ENCODE data around the gene SERINC2. TPM values are rescaled to one million over a fixed set of nuclear protein-coding genes. Genes with fewer than 3 reads are reported as not detected.

SERINC2 gene
- total and polyA plus RNA-seq, 2 of the 8 experiments (the other 6 are each of a cell fraction or from before 2014, with no cell fraction given) = 31.4 to 60.0 TPM

DNA sequence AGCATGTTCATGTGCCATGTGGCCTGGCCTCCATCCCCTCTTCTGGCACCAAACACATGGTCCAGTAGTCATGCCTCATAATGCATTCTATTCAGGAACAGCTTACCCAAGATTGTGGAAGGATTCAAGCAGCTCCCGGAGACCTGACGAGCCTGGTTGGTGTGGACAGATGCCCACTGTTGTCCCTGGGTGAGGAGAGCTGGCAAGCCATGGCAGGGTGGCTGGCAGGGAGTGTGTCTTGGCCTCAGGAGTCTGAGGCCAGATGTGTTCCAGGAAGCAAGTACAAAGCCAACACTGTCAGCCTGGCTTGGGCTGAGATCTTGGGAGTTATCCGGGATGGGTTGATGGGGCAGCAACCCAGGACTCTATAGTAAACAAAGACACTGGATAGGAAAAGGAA is 32.8 kb upstream of the SERINC2 start:
- Histone ChIP-seq H3K9ac (replicated peaks in 1 of 4; ENCODE audit: extremely low read depth in 1 of 4, low read depth in 3 of 4, low read length in 3 of 4) (no peak overlapping the region), H4K5ac (ENCODE audit: insufficient read length, low read depth, low read length) (no peak overlapping the region), H3K18ac (ENCODE audit: extremely low read depth, low read length) (no peak overlapping the region), H2BK120ac (replicated peaks; ENCODE audit: low read depth, low read length) (no peak overlapping the region), H3K23ac (ENCODE audit: insufficient read length) (no peak overlapping the region), H3K4me1 (replicated peaks in 1 of 4; ENCODE audit: control insufficient read depth in 3 of 4, insufficient read depth in 4 of 4, low read length in 3 of 4) (peaks cover 3 to 8% (median 4%) of the 10 kb centered on the region in 4 experiments; a peak in 5 of 7 replicates), H4K20me1 (replicated peaks in 1 of 2; ENCODE audit: control insufficient read depth in 1 of 2, insufficient read depth in 2 of 2, low read length in 2 of 2) (no peaks in the 10 kb centered on the region), H3K4me2 (ENCODE audit: insufficient read depth in 1 of 2, low read depth in 2 of 2, low read length in 2 of 2) (no peak overlapping the region), H4K8ac (ENCODE audit: extremely low read depth, insufficient read depth, low read length) (no peak overlapping the region), H2BK20ac (ENCODE audit: low read length) (peak overlapping the region; percentile 80; the same call in 1 of the 2 replicates), H3K27ac (ENCODE audit: low read depth, low read length) (no peak overlapping the region), H2BK15ac (ENCODE audit: low read length) (peak overlapping the region; percentile 95; the same call in 1 of the 2 replicates), H3K23me2 (ENCODE audit: low read depth, low read length) (no peaks in the 10 kb centered on the region), H3K36me3 (ENCODE audit: control insufficient read depth in 2 of 4, insufficient read depth in 4 of 4, low read length in 3 of 4) (no peaks in the 10 kb centered on the region), H3K14ac (ENCODE audit: insufficient read length) (no peak overlapping the region), H4K91ac (replicated peaks; ENCODE audit: insufficient read length, low read length) (peak overlapping the region; percentile 29), H2BK12ac (ENCODE audit: low read depth, low read length) (peak overlapping the region; percentile 35; the same call in 1 of the 2 replicates), H3K9me3 (ENCODE audit: insufficient read depth in 2 of 2, low read depth in 1 of 2, low read length in 1 of 2) (no peaks in the 10 kb centered on the region), H2AK5ac (ENCODE audit: low read depth, low read length) (peak overlapping the region; percentile 75; the same call in 1 of the 2 replicates), H3K27me3 (replicated peaks in 1 of 4; ENCODE audit: control insufficient read depth in 3 of 4, extremely low read depth in 1 of 4, insufficient read depth in 3 of 4, low read length in 3 of 4) (no peaks in the 10 kb centered on the region), H2AFZ (ENCODE audit: low read length) (no peak overlapping the region), H3K79me2 (ENCODE audit: control insufficient read depth in 1 of 2, insufficient read depth in 2 of 2, low read length in 2 of 2) (no peaks in the 10 kb centered on the region), H3K56ac (replicated peaks; ENCODE audit: insufficient read length, low read depth, low read length) (no peak overlapping the region), H3K4ac (replicated peaks; ENCODE audit: insufficient read length, low read depth, low read length) (peak overlapping the region; percentile 74), H2BK5ac (ENCODE audit: low read depth, low read length) (no peak overlapping the region), H3K4me3 (ENCODE audit: extremely low read depth in 1 of 4, insufficient read depth in 2 of 4, low read depth in 3 of 4, low read length in 4 of 4) (no peak overlapping the region), H3K79me1 (ENCODE audit: low read depth, low read length) (no peaks in the 10 kb centered on the region)
- TF ChIP-seq YY1 (IDR thresholded peaks at IDR 0.05; ENCODE audit: low read depth, low read length) = no peak
- TF ChIP-seq, protein P1, sequence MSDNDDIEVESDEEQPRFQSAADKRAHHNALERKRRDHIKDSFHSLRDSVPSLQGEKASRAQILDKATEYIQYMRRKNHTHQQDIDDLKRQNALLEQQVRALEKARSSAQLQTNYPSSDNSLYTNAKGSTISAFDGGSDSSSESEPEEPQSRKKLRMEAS (IDR thresholded peaks at IDR 0.05) = 0 out of 2 replicates have a peak, but pooled peaks have one; percentile 24
- ChIA-PET POLR2A (ENCODE audit: partially characterized antibody) (interaction anchor here (1.3 to 2.4 kb wide), 2 partner anchors 7 to 14 kb away, joined by 3 to 9 read pairs; partner anchors contain the start of gene FABP3), CTCF (ENCODE audit: partially characterized antibody) (interaction anchor here (1.1 to 1.4 kb wide), 2 partner anchors 169 to 192 kb away, joined by 3 to 4 read pairs; no protein-coding TSS in a partner anchor)
- DNase-seq (ENCODE audit: low read depth in 1 of 2, low spot score in 2 of 2) (no peak), FAIRE-seq (no peak)
- 92% methylated on average over 3 of the region's 3 CpGs; no CpG with 5 or more reads in 1 of the 2 experiments for WGBS, 2 experiments (ENCODE audit: extremely low coverage in 1 of 2, insufficient coverage in 1 of 2, insufficient read length in 1 of 2, insufficient replicate concordance in 2 of 2, low coverage in 1 of 2, low lambda C conversion rate in 2 of 2, missing lambda C conversion rate in 1 of 2)
